IPS-18c (cell line): ENCODE results near the gene SH2D5.
"Not testable (repeated sequence)": the region's sequence is repeated elsewhere in the genome, so short reads cannot be mapped to it uniquely, and the experiment has no call there.

Experiments
- H3K4me3 ChIP-seq: 2 replicates; pipeline ENCODE4 v1.7.0; 2013; ENCODE audit warnings: low read depth, mild to moderate bottlenecking, low read length, moderate library complexity; ENCODE audit not compliant: insufficient read depth
- H3K9me3 ChIP-seq: one replicate; pipeline ENCODE4 v1.6.1; 2013; ENCODE audit warnings: mild to moderate bottlenecking, low read length, moderate library complexity; ENCODE audit not compliant: control insufficient read depth, insufficient read depth

The SH2D5 gene

DNA sequence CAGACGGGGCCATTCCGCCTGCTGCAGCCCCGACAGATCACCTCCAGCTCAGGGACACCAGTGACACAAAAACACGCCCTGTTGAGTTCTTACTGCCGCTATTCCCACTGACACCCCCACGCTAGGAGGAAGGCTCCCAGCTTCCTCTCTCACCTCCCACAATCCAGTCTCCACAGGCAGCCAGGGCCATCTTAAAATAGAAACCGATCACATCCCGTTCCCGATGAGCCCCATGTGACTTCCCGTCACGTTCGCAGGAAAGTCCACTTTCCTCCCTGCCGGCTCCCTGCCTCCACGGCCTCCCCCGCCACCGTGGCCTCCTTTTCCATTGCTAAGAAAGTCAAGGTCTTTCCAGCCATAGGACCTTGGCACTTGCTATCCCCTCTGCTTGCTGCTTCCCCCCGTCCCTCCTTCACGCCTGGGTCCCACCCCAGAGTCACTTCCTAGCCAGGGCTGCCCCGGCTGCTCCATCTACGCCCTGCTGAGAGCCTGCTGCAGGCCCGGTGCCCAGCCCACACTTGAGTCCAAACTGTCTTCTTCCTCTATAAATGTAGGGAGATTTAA lies 47.3 kb downstream of the SH2D5 start:
- H3K9me3 ChIP-seq, result no peaks in the 10 kb centered on the region

DNA sequence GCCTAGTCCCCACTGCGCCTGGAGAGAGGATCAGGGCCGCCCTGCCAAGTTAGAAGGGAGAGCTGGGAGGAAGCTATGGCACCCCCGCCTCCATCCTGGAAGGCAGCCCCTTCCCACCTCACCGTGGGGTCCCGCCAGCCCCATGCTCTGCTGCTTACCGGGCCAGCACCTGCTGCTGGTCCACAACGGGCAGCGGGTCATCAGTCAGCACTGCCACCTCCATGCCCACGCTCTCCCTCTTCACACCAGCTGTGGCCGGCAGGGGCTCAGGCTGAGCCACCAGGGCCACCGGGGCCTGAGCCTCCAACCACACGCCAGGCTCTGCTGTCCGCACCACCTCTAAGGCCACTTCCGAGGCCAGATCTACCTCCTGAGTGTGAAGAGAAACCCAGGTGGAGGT lies 47.9 kb downstream of the SH2D5 start:
- no peaks in the 10 kb centered on the region for H3K9me3 ChIP-seq
- no peak overlapping the region for H3K4me3 ChIP-seq

More for the DNA sequence above, 47.3 kb downstream of the SH2D5 start:
- no peak overlapping the region for H3K4me3 ChIP-seq

DNA sequence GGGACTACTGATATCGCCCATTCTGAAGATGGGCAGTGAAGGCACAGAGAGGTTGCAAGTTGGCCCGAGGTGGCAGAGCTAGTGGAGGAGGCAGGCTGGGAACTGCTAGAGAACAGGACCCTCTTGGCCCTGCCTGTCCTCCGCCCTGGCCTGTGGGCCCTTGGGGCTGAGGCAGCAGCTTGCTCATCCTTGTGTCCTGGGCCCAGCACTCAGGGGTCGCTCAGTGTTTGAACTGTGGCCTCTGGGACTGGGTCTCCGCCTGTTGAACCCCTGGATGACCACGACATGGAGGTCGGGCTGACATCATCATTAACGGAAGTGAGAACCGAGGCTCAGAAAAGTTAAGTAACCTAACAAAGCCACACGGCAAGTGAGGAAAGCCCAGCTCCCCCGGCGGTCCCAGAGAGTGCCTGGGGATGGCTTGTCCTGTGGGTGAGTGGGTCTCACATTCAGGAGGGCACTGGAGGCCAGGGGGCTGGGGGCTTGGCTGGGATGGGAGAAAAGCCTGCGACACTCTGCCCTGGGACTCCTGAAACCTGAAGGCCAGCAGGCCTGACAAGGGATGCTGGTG lies 48.4 kb downstream of the SH2D5 start:
- Histone ChIP-seq H3K4me3 (no peak overlapping the region), H3K9me3 (no peaks in the 10 kb centered on the region)

DNA sequence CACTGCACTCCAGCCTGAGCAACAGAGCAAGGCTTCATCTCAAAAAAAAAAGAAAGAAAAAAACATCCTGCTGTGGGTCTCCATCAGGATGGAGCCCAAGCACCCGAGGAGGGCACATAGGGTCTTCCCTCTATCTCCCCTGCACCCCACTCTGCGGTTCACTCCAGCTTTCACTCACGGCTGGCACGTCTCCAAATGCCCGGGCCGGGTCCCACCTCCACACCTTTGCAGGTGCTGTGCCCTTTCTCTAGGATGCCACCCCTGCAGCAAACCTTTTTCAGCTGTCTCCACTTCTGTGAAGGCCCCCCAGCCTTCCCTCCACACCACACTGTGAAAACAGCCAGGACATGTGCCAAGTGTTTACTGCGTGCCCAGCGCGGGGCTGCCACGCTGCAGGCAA lies 48.9 kb downstream of the SH2D5 start:
- H3K4me3 ChIP-seq, result no peak overlapping the region
- H3K9me3 ChIP-seq, result no peaks in the 10 kb centered on the region

DNA sequence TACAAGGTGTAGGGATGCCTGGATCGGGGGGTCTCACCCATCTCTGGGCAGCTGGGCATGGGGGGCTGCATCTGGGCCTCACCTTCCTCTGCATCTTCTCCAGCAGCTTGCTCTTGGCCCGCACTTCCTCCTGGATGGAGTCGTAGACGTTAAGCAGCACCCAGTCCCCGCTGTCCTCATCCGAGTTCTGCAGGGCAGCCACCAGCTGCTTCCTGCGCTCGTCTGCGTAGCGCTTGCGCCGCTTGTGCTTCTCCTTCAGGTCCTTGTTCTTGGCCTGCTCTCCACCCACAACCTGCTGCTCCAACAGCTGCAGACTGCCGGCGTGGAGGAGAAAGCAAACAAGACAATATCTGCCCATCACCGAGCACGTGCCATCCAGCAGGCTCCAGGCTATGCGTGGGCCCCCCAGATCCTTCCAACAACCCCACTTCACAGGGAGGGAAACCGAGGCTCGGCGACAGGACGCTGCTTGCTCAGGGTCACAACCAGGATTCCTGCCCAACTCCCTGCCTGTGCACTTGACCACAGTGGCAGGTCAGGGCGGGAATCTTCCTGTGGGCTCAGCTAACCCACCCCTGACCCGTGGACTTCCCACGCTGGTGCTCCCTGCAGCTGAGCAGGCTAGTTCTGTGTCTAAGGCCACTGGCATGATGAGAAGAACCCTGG lies 49.8 kb downstream of the SH2D5 start:
- no peak overlapping the region for H3K4me3 ChIP-seq

DNA sequence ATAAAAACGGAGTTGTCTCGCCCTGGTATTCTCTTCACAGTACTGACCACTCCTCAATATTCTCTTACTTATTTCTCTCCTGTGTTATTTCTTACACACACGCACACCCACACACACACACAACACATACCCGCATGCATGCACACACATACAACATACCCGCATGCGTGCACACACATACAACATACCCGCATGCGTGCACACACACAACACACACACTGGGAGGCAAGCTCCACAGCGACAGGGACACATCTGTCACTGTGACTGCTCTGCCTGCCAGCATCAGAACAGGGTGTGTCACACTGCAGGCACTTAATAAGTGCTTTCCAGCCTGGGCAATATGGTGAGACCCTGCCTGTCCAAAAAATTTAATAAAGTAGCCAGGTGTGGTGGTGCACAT lies 50.5 kb downstream of the SH2D5 start:
- Histone ChIP-seq H3K9me3 (no peaks in the 10 kb centered on the region), H3K4me3 (no peak overlapping the region)

More for the DNA sequence above, 49.8 kb downstream of the SH2D5 start:
- H3K9me3 ChIP-seq, result no peaks in the 10 kb centered on the region

DNA sequence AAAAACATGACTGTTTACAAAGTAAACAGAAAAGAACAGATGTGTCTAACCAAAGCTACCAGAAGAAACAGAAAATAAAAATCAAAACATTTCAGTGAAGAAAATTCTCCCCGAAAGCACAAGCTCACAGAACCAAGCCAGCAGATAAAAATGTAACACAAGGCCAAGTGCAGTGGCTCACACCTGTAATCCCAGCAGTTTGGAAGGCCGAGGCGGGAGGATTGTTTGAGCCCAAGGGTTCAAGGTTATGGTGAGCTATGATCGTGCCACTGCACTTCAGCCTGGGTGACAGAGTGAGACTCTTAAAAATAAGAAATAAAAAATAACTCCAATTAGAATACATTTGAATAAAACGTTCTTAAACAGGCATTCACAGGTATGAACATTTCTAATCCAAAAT lies 52.2 kb downstream of the SH2D5 start:
- no peak overlapping the region for H3K4me3 ChIP-seq
- no peaks in the 10 kb centered on the region for H3K9me3 ChIP-seq

DNA sequence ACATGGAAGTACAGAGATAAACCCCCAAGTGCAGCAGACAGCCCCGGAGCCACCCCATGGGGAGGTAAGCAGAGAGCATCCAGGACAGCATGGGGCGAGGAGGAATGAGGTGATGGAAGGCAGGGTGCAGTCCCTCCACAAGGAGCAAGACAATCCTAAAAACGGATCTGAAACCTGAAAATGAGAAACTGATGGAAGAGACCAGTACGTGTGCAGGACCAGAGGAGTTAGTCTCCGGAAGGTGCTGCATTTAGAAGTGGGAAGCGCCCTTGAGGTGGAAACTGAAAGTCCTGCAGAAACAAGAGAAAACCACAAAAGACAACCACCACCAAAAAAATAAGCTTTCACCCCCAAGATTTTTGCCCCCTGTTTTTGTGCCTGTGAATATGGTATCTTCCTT lies 53.9 kb downstream of the SH2D5 start:
- Histone ChIP-seq H3K4me3 (no peak overlapping the region), H3K9me3 (no peaks in the 10 kb centered on the region)

DNA sequence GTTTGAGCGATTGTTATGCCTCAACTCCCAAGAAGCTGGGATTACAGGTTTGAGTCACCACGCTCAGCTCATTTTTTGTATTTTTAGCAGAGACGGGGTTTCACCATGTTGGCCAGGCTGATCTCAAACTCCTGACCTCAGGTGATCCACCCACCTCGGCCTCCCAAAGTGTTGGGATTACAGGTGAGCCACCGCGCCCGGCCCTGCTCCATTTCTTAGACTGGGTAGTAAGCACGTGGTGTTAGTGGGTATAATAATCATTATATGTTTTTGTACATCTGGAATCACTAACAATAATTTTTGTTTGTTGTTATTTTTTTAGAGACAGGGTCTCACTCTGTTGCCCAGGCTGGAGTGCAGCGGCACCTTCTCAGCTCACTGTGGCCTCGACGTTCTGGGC lies 58.9 kb downstream of the SH2D5 start:
- not testable (repeated sequence) for H3K9me3 ChIP-seq

DNA sequence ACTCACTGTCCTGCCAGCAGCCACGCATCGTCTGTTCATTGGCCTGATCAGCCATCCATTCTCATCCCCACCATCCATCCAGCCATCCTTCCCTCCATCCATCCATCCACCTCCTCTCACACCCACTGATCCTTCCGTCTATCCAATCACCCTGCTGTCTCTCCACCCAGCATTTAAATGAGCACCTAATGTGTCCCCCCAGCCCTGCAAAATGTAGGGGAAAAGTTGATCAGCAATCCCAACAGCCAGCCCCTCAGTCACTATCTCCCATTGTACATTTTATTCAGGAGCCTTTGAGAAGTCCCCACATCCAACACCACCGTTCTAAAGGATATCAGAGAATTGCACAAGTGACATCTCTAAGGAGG lies 60.3 kb downstream of the SH2D5 start:
- Histone ChIP-seq H3K9me3 (no peaks in the 10 kb centered on the region), H3K4me3 (no peak overlapping the region)

More for the DNA sequence above, 58.9 kb downstream of the SH2D5 start:
- H3K4me3 ChIP-seq, result not testable (repeated sequence)

DNA sequence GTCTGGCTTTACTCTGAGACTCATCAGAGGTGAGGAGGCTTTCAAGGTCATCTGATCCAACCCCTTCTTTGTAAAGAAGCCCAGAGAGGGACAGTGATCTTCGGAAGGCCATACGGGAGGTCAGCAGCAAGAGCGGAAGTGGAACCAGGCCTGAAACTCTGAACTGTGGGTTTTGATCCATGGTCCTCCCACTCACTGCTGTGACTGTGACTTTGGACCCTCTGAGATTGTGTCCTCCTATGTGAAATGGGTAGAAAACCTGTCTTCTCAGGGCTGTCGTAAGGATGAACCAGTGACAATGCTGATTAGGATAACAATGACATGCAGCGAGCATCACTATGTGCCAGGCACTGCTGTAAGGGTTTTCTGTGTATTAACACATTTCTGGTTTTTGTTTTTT lies 61.6 kb downstream of the SH2D5 start:
- H3K9me3 ChIP-seq, result no peaks in the 10 kb centered on the region

More for the DNA sequence above, 61.6 kb downstream of the SH2D5 start:
- no peak overlapping the region for H3K4me3 ChIP-seq
